Right ventricle myocardium superior (tissue), 1 donor: Measurements from ENCODE around the gene EGR4. TPM values are rescaled to one million over a fixed set of nuclear protein-coding genes. Genes with fewer than 3 reads are reported as not detected.
A peak's percentile ranks its signal among the peaks of the same experiment; 100 is the strongest.
"Not testable (repeated sequence)": the region's sequence is repeated elsewhere in the genome, so short reads cannot be mapped to it uniquely, and the experiment has no call there.

Source experiments
- ATAC-seq: fragments of 200-7000 bp; cut with Tn5 transposase; one replicate; pipeline ENCODE4 v1.9.1; 2020; ENCODE audit warnings: mild to moderate bottlenecking; ENCODE audit not compliant: poor library complexity
- DNase-seq: peaks from one replicate; pipeline ENCODE4 v3.0.0-alpha.2; 2020
- intact Hi-C: fragments of 100-400 bp; cut with DNase I; formaldehyde crosslinking; loops from one replicate; pipeline ENCODE4 v1.11.2; 2022
- total RNA-seq: library from RNA; stranded (reverse); fragmentation: NEBNext Ultra II Directional; extraction: Animal tissue kit (Norgen Biotek cat#: 25700); gene quantifications from one replicate; pipeline ENCODE4 v1.2.1, GENCODE V29; 2021
- donor health status: DM: no; HTN: yes; CAD: no; lungs with severe emphysema.

Gene EGR4
- total RNA-seq, 1 donor from 2014 or later: not detected

DNA sequence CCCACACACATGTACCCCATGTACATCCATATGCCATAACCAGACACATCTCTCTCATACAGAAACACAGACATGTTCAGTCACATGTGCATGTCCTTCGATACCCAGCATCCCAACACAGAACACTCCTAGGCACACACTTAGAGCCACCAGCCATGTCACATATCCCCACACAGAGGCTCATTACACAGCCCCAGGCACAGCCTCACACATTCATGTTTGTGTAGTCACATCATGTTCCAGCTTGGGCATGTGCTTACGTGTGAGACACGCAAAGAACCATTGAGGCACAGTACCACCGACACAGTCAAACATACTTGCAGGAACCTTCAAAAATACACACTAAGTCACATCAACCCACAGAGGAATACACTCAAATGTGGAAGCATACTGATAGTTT lies 26.3 kb downstream of the EGR4 start:
- ATAC-seq (no peak), DNase-seq (no peak)
- intact Hi-C loops: no loop called here

DNA sequence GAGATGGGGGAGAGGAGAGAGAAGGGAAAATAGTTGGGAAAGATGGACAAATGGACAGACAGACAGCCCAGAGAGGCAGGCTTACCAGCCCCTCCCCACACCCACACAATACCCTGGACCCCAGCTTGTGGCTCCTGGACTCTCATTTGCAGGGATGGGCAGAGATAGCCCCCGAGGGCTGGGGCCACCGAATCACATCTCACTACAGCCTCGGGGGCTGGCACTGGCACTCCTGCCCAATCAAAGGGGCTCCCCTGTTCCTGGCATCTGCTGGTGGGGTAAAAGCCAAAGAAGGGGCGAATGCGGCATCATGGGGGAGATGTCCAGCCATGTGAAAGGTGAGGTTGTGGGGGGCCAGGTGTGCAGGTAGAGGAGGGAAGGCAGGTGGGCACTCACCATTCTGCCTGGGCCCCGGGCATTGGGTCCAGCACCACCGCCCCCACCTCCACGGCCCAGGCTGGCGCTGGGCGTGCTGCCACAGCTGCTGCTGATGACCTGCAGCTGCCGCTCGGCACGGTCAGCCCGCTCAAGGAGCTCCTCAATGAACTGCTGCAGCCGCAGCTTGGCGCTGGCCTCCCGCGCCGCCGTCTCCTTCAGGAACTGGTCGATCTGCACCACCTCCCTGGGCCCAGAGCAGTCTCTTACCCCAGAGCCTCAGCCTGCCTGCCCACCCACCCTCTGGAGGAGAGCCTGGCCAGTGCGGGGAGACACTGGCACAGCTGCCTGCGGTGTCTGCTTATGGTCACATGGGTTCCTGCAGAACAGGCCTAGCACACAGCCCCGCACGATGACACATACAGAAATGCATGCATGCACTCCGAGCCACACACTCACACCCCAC lies 27.1 kb downstream of the EGR4 start:
- ATAC-seq: no peak
- no peak for DNase-seq
- intact Hi-C loops: no loop called here

DNA sequence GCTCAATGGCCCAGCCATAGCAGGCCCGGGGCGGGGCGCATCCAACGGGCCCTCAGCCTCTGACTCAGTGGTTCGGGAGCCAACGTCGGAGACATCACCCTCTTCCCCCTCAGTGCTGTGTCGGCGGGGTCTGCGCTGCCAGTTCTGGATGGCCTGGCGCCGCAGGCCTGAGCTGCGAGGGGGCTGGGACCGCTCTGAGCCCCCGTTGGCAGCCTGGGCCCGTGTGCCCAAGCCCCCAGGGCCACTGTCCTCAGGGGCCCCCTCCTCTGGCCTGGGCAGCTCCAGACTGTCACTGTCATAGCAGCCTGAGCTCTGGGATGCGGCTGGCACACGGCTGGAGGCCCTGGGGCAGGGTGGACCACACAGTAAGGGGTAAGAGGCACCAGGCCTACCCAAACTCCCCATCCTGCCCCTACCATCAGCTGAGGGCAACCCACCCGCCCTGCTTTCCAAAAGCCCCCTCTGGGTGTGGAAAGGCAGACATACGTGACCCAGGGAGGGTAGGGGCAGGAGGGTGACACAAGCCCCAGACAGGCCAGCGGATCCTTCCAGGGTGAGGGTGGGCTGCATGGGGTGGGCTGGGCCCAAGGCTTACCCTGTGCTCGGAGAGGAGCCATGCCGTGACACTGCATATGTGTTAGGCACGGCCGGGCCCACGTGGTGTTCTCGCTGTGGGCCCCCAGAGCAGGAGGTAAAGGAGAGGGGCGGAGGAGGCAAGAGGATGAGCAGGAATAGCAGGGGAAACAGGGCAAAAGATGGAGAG lies 27.9 kb downstream of the EGR4 start:
- intact Hi-C loops: no loop called here
- no peak for DNase-seq
- ATAC-seq: no peak

DNA sequence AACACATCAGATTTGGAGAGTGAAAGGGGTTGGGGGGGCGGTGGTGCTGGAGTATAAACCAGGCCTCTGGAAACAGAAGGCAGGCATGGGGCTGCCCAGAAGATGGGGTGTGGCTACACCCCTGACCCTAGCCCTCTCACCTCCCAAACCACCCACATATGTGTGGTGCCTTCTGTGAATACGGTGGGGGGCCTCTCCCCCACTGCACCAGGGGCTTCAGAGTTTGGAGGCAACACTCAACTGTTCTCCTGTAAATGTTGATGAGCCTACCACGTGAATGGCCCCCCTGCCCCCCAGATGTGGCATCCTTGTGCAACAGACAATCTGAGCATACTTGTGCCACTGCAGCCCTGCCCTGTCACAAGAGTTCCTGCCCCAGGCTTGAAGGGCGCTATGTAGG lies 28.6 kb downstream of the EGR4 start:
- no peak for ATAC-seq
- intact Hi-C loops: no loop called here
- DNase-seq: no peak

DNA sequence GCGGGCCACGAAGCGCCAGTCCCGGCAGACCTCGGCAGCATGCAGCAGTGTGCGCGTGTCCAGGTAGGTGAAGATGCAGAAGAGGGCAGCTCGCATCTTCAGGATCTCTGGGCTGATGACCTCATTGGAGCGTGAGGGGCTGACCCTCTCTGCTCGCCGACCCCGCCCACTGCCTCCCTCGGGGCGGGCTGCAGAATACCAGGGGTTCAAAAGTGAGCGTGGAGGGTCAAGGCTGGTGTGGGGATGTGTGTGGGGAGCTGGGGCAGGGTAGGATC lies 29.1 kb downstream of the EGR4 start:
- intact Hi-C loops: no loop called here
- DNase-seq: no peak
- no peak for ATAC-seq

DNA sequence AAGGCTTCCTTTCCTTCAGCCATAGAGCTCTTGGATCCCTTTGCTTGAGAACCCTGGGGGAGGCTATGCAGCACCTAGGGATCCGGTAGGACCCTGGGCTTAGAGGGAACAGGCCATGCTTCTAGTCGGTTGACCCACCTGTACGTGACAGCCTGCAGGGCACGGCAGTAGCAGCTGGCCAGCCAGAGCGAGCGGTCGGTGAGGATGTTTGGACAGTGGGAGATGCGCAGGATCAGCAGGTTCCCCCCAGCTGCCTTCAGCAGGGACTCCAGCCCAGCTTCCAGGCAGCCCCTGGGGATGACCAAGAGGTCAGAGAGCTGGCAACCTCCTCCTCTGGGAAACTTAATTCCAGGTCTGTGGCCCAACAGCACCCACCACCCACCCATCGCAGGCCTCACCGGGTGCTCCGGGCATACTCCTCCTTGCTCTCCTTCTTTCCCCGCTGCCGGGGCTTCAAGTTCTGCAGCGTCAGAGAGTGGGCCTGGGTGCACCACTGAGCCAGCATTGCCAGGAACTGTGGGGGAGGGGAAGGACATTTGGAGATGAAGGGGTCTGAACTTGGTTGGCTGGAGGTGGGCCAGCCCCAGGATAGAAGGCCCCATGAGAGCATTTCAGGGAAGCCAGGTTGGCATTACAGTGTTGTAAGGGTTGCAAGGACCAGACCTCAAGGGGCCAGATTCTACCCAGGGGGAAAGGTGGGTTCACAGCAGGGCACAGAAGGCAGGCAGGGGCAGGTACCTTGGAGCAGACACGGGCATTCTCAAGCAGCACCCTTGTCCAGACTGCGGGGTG lies 29.6 kb downstream of the EGR4 start:
- DNase-seq: no peak
- intact Hi-C loops: no loop called here
- ATAC-seq: no peak

DNA sequence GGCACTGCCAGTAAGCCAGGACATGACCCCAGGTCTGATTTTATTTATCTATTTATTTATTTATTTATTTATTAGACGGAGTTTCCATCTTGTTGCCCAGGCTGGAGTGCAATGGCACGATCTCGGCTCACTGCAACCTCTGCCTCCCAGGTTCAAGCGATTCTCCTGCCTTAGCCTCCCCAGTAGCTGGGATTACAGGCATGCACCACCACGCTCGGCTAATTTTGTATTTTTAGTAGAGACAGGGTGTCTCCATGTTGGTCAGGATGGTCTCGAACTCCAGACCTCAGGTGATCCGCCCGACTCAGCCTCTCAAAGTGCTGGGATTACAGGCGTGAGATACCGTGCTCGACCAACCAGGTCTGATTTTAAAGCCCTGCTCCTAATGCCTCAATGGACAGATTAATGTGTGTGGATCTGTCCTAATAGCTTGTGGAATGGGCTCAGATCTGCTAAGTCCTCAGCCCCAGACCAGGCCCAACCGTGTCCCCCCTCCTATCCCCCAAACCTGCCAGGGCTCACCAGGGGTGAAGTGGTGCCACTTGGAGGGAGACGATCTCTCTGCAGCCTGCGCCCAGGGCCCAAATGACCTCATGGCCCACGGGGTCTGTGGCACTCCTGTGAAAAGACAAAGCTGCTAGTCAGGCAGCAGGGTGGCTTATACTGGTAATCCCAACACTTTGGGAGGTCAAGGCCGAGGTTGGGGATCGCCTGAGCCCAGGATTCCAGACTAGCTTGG lies 30.5 kb downstream of the EGR4 start:
- intact Hi-C loops, DNase-seq, ATAC-seq: not testable (repeated sequence)

DNA sequence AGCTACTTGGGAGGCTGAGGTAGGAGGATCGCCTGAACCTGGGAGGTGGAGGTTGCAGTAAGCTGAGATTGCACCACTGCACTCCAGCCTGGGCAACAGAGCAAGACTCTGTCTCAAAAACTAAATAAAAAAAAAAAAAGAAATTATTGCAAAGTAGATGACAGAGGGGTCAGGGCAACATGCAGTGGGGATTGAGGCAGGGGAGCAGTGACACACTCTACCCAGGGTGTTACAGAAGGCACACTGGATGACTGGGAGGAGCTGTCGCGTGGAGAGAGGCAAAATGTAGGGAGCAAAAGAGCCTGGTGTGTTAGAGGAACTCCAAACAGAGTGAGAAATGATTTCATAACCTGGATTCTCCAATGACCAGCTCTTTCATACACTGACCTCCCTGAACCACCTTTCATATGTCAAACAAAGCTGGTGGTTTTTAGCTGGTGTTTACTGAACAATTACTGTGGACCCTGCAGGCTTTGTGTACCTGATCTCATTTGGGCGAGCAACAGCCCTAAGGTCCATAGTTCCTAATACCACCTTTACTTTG lies 31.2 kb downstream of the EGR4 start:
- intact Hi-C loops: no loop called here
- DNase-seq (no peak), ATAC-seq (no peak)

DNA sequence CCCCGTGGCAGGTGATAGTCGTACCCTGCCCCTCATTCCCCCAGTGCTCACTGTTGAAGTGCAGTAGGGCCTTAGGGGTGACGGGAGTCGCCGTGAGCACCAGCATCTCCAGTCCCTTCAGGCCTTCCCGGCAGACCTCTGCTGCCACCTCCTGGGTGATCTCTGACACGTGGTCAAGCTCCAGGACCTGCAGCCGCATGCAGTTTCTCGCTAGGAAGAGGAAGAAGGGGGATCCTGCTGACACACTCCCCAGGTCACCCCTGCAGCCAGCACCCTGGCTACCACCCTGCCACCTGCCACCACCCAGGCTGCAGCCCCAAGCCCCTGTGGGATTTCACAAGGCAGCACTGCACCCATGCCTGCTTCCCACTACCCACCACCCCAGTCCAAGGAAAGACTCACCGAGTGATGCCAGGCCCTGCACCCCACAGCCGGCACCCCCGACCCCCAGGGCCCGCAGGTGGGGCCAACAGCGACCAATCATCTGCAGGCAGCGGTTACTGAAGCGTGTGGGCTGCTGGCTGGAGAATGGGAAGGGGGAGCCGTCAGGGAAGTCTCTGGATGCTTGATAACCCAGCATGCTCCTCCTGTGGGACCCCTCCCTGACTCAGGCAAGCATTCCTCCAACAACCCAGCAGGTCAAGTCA lies 32.9 kb downstream of the EGR4 start:
- intact Hi-C loops: no loop called here
- peak; percentile 77 for ATAC-seq
- DNase-seq: peak; percentile 60

DNA sequence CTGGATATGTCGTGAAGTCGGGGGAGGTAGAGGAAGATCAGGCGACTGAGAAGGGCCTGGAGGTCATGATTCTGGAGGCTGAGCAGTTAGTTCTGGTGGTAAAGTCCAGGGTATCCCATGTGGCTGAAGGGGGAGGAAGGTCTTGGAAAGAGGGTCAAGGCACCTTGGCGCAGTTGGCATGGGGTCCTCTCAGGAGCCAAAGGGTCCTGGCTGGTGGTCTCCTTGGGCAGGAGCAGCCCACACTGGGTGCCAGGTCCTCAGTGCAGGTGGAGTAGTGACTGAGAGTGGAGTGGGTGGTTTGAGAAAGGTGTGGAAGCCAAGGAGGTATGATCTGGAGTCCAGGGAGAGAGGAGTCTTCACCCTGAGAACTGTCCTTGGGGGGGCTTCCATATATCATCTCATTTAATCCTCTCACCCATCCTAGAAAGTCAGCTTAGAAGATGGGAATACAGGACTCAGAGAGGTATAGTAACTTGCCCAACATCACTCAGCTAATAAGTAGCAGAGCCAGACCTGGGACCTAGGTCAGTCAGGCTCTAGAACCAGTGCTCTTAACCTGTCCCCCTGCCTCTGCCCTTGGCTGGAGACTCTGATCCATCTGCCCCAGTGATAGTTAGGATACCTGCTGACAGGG lies 33.5 kb downstream of the EGR4 start:
- no peak for DNase-seq
- intact Hi-C loops: no loop called here
- ATAC-seq: no peak

DNA sequence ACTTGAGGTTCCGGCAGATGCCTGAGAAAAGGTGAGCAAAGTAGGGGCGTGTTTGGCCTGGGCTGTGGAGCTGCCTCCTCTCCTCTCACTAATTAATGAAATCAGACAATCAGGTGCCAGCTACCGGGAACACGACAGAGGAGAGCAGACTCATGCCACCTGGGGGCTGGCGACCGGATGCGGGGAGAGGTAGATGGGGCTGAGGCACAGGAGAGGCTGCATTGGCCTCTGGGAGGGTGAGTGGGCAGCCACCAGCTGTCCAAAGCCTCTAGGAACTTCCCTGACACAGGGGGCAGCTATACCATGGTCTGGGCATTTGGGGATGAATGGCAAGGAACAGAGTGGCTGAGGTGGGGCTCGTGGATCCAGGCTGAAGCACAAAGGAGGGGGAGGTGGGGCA lies 34.1 kb downstream of the EGR4 start:
- no peak for ATAC-seq
- DNase-seq: no peak
- intact Hi-C loops: no loop called here

DNA sequence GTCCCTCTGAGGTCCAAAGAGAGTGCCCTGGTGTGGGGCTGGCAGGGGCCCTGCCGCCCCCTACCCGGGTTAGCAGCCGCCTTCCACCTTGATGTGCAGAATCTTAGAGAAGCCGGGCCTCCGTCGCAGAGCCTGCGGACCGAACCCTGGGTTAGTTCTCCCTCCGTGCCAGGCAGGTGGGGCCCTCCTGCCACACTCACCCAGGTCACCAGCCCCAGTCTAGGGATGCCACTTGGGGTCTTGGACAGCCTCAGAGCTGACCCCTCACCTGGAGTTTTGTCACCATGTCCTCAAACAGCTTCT lies 34.5 kb downstream of the EGR4 start:
- ATAC-seq (no peak), DNase-seq (no peak)
- intact Hi-C loops: no loop called here

DNA sequence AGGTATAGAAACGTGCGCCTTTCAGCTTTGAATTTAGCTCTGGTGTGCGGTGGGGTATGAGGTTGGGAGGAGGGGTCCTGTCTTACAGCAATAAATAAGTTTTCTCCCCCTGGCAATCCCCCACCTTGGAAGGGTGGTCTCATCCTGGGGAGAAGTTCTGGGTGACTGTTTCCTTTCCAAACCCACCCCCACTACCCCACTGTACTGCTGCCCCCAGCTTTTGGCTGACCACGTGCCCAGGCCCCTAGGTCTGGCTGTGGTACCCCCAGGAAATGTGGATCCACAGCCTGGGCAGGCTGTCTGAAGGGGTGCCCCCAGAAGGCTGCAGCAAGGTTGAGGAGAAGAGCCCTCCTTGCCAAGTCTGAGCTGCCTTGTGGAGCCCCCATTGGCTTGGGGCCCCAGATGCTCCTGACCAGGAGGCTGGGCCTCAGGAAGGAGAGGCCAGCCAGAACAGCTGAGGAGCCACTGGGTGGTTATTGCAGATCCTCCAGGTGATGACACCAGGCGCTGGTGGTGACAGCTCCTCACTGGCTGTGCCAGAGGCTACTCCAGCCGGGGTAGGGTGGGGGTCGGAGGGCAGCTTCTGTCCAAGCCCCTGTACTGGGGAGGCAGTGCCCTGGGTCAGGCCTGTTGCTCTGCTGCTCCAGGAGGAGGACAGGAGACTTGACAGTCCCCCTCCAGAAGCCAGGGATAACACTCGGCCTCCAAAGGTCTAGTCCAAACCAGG lies 35.0 kb downstream of the EGR4 start:
- ATAC-seq (no peak), DNase-seq (no peak)
- intact Hi-C loops: no loop called here

DNA sequence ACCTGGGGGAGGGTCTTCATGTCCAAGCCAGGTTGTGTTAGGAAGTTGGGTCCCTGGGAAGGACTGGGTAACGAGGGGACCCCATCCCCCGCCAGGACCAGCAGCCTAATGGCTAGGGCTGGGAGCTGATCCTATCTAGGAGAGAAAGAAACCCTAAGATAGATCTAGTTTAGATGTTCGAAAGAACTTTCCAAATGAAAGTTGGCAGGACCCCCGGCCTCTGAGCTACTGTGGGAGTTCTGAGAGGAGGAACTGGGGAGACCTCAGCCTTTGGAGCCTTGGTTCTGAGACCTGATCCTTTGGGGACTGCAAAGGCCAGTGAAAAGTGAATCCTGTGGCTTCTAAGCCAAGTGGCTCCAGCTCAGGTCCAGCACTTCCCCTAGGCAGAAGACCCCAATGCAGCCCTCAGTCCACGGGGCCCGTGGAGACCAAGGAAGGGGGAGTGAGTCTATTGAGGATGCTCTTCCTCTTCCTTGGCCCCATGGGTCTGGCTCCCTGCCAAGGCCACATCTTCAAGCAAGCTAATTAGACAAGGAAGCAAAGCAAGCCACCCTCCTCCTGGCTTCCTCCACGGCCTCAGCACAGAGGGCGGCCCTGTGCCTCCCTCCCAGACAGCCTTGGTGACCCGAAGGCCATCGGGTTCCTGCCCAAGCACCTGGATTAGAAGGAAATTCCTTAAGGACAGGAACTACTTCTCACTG lies 35.8 kb downstream of the EGR4 start:
- intact Hi-C loops: no loop called here
- DNase-seq (peak; percentile 63), ATAC-seq (no peak)

DNA sequence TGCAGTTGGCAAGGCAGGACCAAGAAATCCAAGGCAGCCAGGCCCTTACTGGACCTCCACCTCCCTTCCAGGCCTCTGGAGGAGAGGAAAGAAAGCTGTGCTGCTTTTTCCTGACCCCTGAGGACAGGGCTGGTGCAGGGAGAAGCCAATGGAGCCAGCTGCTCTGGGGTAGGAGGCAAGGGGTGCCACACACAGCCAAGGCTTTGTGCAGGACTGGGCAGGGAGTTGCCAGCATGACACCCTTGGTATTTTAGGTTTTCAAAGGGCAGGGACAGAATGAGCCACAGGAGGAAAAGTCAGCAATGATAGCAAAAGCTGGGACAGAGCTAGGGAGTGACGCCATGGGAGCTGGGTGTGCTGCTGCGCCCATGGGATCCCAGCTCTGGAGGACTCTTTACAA lies 36.3 kb downstream of the EGR4 start:
- intact Hi-C loops: no loop called here
- no peak for ATAC-seq
- no peak for DNase-seq

DNA sequence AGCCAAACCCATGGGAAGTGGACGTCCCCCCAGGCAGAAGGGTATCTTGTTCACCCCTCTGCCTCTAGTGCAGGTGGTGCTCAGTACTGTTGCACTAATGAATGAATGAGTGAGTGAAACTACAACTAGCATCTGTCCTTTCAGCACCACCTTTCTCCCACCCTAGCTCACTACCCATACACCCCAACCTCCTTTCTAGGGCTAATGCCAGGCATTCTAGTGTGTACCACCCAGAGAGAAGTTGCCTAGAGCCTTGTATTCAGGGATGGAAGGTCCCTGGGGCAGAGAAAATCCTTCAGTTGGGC lies 36.8 kb downstream of the EGR4 start:
- intact Hi-C loops: no loop called here
- ATAC-seq (no peak), DNase-seq (no peak)
